IMR-90 (cell line): ENCODE measurements around the gene USP24. TPM values are rescaled to one million over a fixed set of nuclear protein-coding genes. Genes with fewer than 3 reads are reported as not detected.
A peak's percentile ranks its signal among the peaks of the same experiment; 100 is the strongest.

ENCODE experiments used
- ATAC-seq: fragments of 200-7000 bp; cut with Tn5 transposase; 2 replicates; pipeline ENCODE4 v1.9.1; 2020; ENCODE audit warnings: low read depth, mild to moderate bottlenecking, moderate library complexity
- BruUV-seq: library from RNA; stranded (reverse); fragments of 400-500 nt; replicated peaks from 2 replicates; lab custom pipeline; 2021; lab: Mats Ljungman, UMichigan
- CTCF ChIA-PET: fragments of 300-600 bp; formaldehyde crosslinking; extraction: SDS; loops from one replicate; lab custom pipeline; 2021; ENCODE audit warnings: antibody characterized with exemption; lab: Yijun Ruan, JAX
- POLR2A ChIA-PET: fragments of 300-600 bp; sonication (Branson Sonifier 250); formaldehyde crosslinking; loops from one replicate; lab custom pipeline; 2022; ENCODE audit warnings: antibody characterized with exemption; ENCODE audit not compliant: unreplicated experiment; lab: Charles Lee
- DNase-seq: peaks from one replicate; pipeline ENCODE4 v3.0.0; 2013
- H2AFZ ChIP-seq: replicated peaks from 2 replicates; pipeline ENCODE3; 2013; ENCODE audit warnings: low read length, mild to moderate bottlenecking; ENCODE audit not compliant: poor library complexity
- H2AK5ac ChIP-seq: 2 replicates; pipeline ENCODE4 v1.6.1; 2013; ENCODE audit warnings: low read depth, low read length, inconsistent platforms
- H2AK9ac ChIP-seq: replicated peaks from 2 replicates; pipeline ENCODE3; 2013; ENCODE audit warnings: mild to moderate bottlenecking, low read depth, low read length, moderate library complexity; ENCODE audit not compliant: poor library complexity
- H2BK120ac ChIP-seq: 2 replicates; pipeline ENCODE4 v1.6.1; 2013; ENCODE audit warnings: low read depth, low read length, inconsistent platforms
- H2BK15ac ChIP-seq: 3 replicates; pipeline ENCODE4 v1.6.1; 2013; ENCODE audit warnings: low read depth, low read length, inconsistent platforms
- H2BK20ac ChIP-seq: 2 replicates; pipeline ENCODE4 v1.6.1; 2013; ENCODE audit warnings: low read depth, mild to moderate bottlenecking, inconsistent platforms, low read length, moderate library complexity
- H2BK5ac ChIP-seq: 2 replicates; pipeline ENCODE4 v1.6.1; 2013; ENCODE audit warnings: mild to moderate bottlenecking, low read depth, low read length, inconsistent platforms; ENCODE audit not compliant: poor library complexity, severe bottlenecking
- H3K14ac ChIP-seq: replicated peaks from 2 replicates; pipeline ENCODE4 v1.6.1; 2013; ENCODE audit warnings: low read depth, low read length, inconsistent platforms
- H3K18ac ChIP-seq: 2 replicates; pipeline ENCODE4 v1.6.1; 2013; ENCODE audit warnings: low read depth, low read length, control low read depth
- H3K23ac ChIP-seq: 2 replicates; pipeline ENCODE4 v1.6.1; 2013; ENCODE audit warnings: low read depth, low read length, inconsistent platforms
- H3K27ac ChIP-seq: 2 replicates; pipeline ENCODE4 v1.5.1; 2013; ENCODE audit warnings: mild to moderate bottlenecking, control low read depth, low read length; ENCODE audit not compliant: insufficient read depth
- H3K27me3 ChIP-seq: 2 replicates; pipeline ENCODE4 v1.6.1; 2013; ENCODE audit warnings: low read length; ENCODE audit not compliant: control insufficient read depth, insufficient read depth
- H3K36me3 ChIP-seq: 2 replicates; pipeline ENCODE4 v1.6.1; 2013; ENCODE audit warnings: low read length, mixed read lengths; ENCODE audit not compliant: control insufficient read depth, insufficient read depth
- H3K4ac ChIP-seq: 2 replicates; pipeline ENCODE4 v1.6.1; 2013; ENCODE audit warnings: low read depth, low read length, inconsistent platforms
- H3K4me1 ChIP-seq: 2 replicates; pipeline ENCODE4 v1.6.1; 2013; ENCODE audit warnings: low read length, mixed read lengths; ENCODE audit not compliant: control insufficient read depth, insufficient read depth
- H3K4me2 ChIP-seq: 2 replicates; pipeline ENCODE4 v1.6.1; 2013; ENCODE audit warnings: low read depth, mild to moderate bottlenecking, control low read depth, low read length, moderate library complexity
- H3K4me3 ChIP-seq: 2 replicates; pipeline ENCODE4 v1.5.1; 2013; ENCODE audit warnings: low read depth, mild to moderate bottlenecking, control low read depth, low read length, moderate library complexity; ENCODE audit not compliant: insufficient read depth
- H3K56ac ChIP-seq: 2 replicates; pipeline ENCODE4 v1.6.1; 2013; ENCODE audit warnings: low read length, inconsistent platforms; ENCODE audit not compliant: insufficient read depth; ENCODE audit errors: extremely low read depth
- H3K79me1 ChIP-seq, 2 experiments: 2 replicates each; pipeline ENCODE4 v1.6.1; 2013; ENCODE audit warnings: low read length in 2 of 2, inconsistent platforms in 1 of 2, low read depth in 1 of 2
- H3K9ac ChIP-seq: 2 replicates; pipeline ENCODE4 v1.6.1; 2013; ENCODE audit warnings: low read depth, low read length, control low read depth
- H3K9me1 ChIP-seq: 2 replicates; pipeline ENCODE4 v1.6.1; 2013; ENCODE audit warnings: low read length, inconsistent platforms; ENCODE audit not compliant: insufficient read depth
- H3K9me3 ChIP-seq: 2 replicates; pipeline ENCODE4 v1.6.1; 2013; ENCODE audit warnings: low read length; ENCODE audit not compliant: control insufficient read depth, insufficient read depth
- H4K20me1 ChIP-seq: 2 replicates; pipeline ENCODE4 v1.6.1; 2013; ENCODE audit warnings: low read length, inconsistent platforms; ENCODE audit not compliant: insufficient read depth
- H4K5ac ChIP-seq: 2 replicates; pipeline ENCODE4 v1.6.1; 2013; ENCODE audit warnings: mild to moderate bottlenecking, low read depth, low read length, control low read depth
- H4K8ac ChIP-seq, 2 experiments: 2 replicates each; pipeline ENCODE4 v1.6.1; 2013; ENCODE audit warnings: low read depth in 2 of 2, low read length in 2 of 2, control low read depth in 1 of 2, inconsistent platforms in 1 of 2
- H4K91ac ChIP-seq: 2 replicates; pipeline ENCODE4 v1.6.1; 2013; ENCODE audit warnings: low read depth, low read length, inconsistent platforms; ENCODE audit not compliant: insufficient read depth
- CHD1 ChIP-seq: IDR thresholded peaks from 2 replicates; pipeline ENCODE4 v1.6.1; 2012; ENCODE audit warnings: low read depth, low read length, improper control_type of control experiment
- FOS ChIP-seq: fragments of 150-350 bp; IDR thresholded peaks from 2 replicates; pipeline ENCODE4 v1.6.1; 2016; ENCODE audit warnings: low read depth, low read length
- MAFK ChIP-seq: IDR thresholded peaks from 2 replicates; pipeline ENCODE4 v1.6.1; 2012; ENCODE audit warnings: low read depth, low read length, improper control_type of control experiment
- MXI1 ChIP-seq: IDR thresholded peaks from 2 replicates; pipeline ENCODE4 v1.6.1; 2012; ENCODE audit warnings: low read depth, mild to moderate bottlenecking, low read length, moderate library complexity, borderline replicate concordance
- NFE2L2 ChIP-seq: fragments of 150-350 bp; IDR thresholded peaks from 2 replicates; pipeline ENCODE4 v1.6.1; 2016; ENCODE audit warnings: low read depth, mild to moderate bottlenecking, low read length
- POLR2A ChIP-seq: IDR thresholded peaks from 2 replicates; pipeline ENCODE4 v1.6.1; 2012; ENCODE audit warnings: mild to moderate bottlenecking, low read depth, low read length
- RAD21 ChIP-seq: IDR thresholded peaks from 2 replicates; pipeline ENCODE4 v1.6.1; 2012; ENCODE audit warnings: low read length, improper control_type of control experiment
- RFX5 ChIP-seq: IDR thresholded peaks from 2 replicates; pipeline ENCODE4 v1.8.0; 2012; ENCODE audit warnings: low read depth, mild to moderate bottlenecking, low read length, moderate library complexity
- SMC3 ChIP-seq: fragments of 150-350 bp; IDR thresholded peaks from 2 replicates; pipeline ENCODE4 v1.6.1; 2016; ENCODE audit warnings: low read depth, mild to moderate bottlenecking, antibody characterized with exemption, low read length, moderate library complexity
- WGBS, 2 experiments: methylation state at CpG; one replicate each; pipeline versions ENCODE4 v1.1.5 to v1.1.7; 2013; ENCODE audit warnings: missing lambda C conversion rate in 2 of 2; ENCODE audit not compliant: insufficient read length in 1 of 2; ENCODE audit errors: extremely low coverage in 2 of 2; 5-methylcytosine and 5-hydroxymethylcytosine counted together
- dilution Hi-C: fragments of 300-500 bp; cut with HindIII; formaldehyde crosslinking; loops from one replicate; pipeline ENCODE4 v1.14.3; 2018; ENCODE audit warnings: low sequenced_read_pairs; ENCODE audit not compliant: unreplicated experiment
- in situ Hi-C: fragments of 300-500 bp; cut with MboI; formaldehyde crosslinking; loops from 3 replicates; pipeline ENCODE4 v1.14.3; 2019; ENCODE audit warnings: low sequenced_read_pairs, inconsistent platforms, mixed read lengths
- intact Hi-C: fragments of 100-400 bp; cut with micrococcal nuclease; formaldehyde crosslinking; loops from 2 replicates; pipeline ENCODE4 v1.10.0; 2022
- polyA plus RNA-seq, 3 experiments: library from polyadenylated mRNA; depleted of rRNA; stranded (reverse); fragments of >200 nt; gene quantifications; 2 replicates each; pipeline ENCODE4 v1.2.3, GENCODE V29; 2012; ENCODE audit warnings: low replicate concordance in 1 of 3
- total RNA-seq: library from RNA; depleted of rRNA; stranded (reverse); fragments of >200 nt; gene quantifications from 2 replicates; pipeline ENCODE4 v1.2.3, GENCODE V29; 2012
- TF ChIP-seq, protein P1 (sequence below): fragments of 150-350 bp; IDR thresholded peaks from 2 replicates; pipeline ENCODE4 v1.6.1; 2017; ENCODE audit warnings: mild to moderate bottlenecking, antibody characterized with exemption, low read length, low read depth
- TF ChIP-seq, protein P2 (sequence below): conservative IDR thresholded peaks from 2 replicates; pipeline ENCODE4 v1.5.1; 2012; ENCODE audit warnings: mild to moderate bottlenecking, low read depth, low read length, improper control_type of control experiment

The USP24 gene
- total and polyA plus RNA-seq, 2 of the 4 experiments (the other 2 are of a cell fraction) = 8.4 to 36.7 TPM

DNA sequence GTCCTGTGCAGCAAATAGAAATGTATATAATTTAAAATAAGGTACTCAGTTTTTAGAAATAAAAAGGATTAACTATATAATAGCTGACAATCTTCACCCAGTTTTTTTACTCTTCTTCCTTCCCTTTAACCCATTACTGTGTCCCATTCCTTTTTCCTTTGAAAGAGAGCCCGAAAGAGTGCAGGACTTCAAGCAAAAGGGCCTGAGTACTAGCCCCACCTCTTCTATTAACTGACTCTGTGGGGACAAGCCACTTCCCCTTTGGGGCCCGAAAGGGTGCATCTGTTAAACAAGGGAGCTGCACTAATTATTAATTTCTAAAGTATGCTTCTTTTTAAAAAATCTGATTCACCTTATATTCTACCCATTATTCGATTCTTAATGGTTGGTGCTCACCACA, 3.3 kb downstream of the USP24 start (continued):
- TF ChIP-seq, protein P1, sequence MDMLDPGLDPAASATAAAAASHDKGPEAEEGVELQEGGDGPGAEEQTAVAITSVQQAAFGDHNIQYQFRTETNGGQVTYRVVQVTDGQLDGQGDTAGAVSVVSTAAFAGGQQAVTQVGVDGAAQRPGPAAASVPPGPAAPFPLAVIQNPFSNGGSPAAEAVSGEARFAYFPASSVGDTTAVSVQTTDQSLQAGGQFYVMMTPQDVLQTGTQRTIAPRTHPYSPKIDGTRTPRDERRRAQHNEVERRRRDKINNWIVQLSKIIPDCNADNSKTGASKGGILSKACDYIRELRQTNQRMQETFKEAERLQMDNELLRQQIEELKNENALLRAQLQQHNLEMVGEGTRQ = no peak
- TF ChIP-seq POLR2A (no peak), SMC3 (no peak), NFE2L2 (no peak)

DNA sequence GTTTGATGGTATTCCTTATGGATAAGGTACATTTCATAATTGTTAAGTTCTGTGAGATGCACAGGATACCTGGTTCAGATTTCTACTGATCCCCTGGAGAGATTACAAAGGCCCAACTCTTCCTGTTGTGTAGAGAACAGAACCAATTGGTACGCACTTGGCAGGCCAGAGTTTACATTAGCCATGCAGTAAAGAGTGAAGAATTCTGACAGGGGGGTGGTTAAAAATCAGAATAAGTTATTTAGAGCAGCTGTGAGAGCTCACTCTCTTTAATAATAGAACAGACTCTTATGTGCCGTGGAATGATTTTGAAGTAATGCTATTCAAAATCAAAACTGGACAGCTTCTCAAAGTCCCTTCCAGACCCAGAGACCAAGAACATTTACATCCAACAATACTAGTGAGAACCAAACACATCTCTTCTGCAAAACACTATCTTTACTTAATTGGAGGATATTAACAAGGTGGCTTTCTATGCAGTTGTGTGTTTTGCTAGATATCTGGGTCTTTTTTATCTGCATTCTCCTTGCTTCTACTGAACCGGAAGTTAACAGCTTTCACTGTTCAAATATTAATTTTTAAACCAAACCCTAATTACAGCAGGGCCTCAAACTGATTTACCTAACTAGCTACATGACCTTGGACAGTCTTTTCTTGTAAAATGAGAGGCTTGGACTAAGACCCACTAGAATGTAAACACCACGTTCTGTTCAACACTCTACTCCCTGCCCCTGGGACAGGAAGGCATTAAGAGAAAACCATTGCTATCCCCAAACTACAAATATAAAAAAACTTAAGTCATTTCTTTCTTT, 4.0 kb downstream of the USP24 start:
- Histone ChIP-seq H4K5ac (no peak overlapping the region), H2BK15ac (no peak overlapping the region), H2AFZ (no peak overlapping the region), H2BK120ac (no peak overlapping the region), H2AK5ac (no peak overlapping the region), H3K23ac (0 out of 2 replicates have a peak overlapping the region, but pooled peaks have one; percentile 77), H3K27ac (no peak overlapping the region), H3K9ac (no peak overlapping the region), H4K8ac (no peak overlapping the region), H2BK20ac (no peak overlapping the region), H4K91ac (no peak overlapping the region), H3K9me3 (no peaks in the 10 kb centered on the region), H3K18ac (no peak overlapping the region), H3K4me2 (peak overlapping the region; percentile 60), H4K20me1 (peaks cover 31% of the 10 kb centered on the region), H3K27me3 (no peaks in the 10 kb centered on the region), H3K36me3 (no peaks in the 10 kb centered on the region), H3K4ac (no peak overlapping the region), H3K14ac (0 out of 2 replicates have a peak overlapping the region, but pooled peaks have one; percentile 20), H3K79me1 (peaks cover 26 to 69% of the 10 kb centered on the region in 2 experiments), H3K4me1 (peaks cover 10% of the 10 kb centered on the region), H3K56ac (no peak overlapping the region), H2BK5ac (no peak overlapping the region), H3K4me3 (no peak overlapping the region), H2AK9ac (no peak overlapping the region), H3K9me1 (peaks cover 11% of the 10 kb centered on the region)
- in situ Hi-C loops = no loop called here
- intact Hi-C loops = no loop called here
- no CpG with 5 or more reads among the region's 4 CpGs for WGBS, 2 experiments
- dilution Hi-C loops = no loop called here
- peak; percentile 44 for DNase-seq
- ChIA-PET POLR2A (no interaction called here), CTCF (interaction anchor here (0.6 to 1.0 kb wide), 2 partner anchors 11 to 68 kb away, joined by 3 read pairs; no protein-coding TSS in a partner anchor)
- no TSS peak for BruUV-seq
- ATAC-seq = no peak
- no peak for TF ChIP-seq POLR2A
- TF ChIP-seq RAD21 = no peak
- no peak for TF ChIP-seq MXI1
- TF ChIP-seq, protein P2, sequence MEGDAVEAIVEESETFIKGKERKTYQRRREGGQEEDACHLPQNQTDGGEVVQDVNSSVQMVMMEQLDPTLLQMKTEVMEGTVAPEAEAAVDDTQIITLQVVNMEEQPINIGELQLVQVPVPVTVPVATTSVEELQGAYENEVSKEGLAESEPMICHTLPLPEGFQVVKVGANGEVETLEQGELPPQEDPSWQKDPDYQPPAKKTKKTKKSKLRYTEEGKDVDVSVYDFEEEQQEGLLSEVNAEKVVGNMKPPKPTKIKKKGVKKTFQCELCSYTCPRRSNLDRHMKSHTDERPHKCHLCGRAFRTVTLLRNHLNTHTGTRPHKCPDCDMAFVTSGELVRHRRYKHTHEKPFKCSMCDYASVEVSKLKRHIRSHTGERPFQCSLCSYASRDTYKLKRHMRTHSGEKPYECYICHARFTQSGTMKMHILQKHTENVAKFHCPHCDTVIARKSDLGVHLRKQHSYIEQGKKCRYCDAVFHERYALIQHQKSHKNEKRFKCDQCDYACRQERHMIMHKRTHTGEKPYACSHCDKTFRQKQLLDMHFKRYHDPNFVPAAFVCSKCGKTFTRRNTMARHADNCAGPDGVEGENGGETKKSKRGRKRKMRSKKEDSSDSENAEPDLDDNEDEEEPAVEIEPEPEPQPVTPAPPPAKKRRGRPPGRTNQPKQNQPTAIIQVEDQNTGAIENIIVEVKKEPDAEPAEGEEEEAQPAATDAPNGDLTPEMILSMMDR = no peak
- no peak for TF ChIP-seq MAFK
- TF ChIP-seq RFX5 = no peak
- TF ChIP-seq FOS = no peak
- TF ChIP-seq CHD1 = no peak
- TF ChIP-seq, protein P1 = no peak
